BJ (cell line): ENCODE measurements around the gene UBASH3A. TPM values are rescaled to one million over a fixed set of nuclear protein-coding genes. Genes with fewer than 3 reads are reported as not detected.

Source experiments
- CTCF ChIA-PET: fragments of 350-600 bp; formaldehyde crosslinking; extraction: SDS; loops from one replicate; lab custom pipeline; 2021; ENCODE audit warnings: antibody characterized with exemption, inconsistent platforms; lab: Yijun Ruan, JAX
- POLR2A ChIA-PET: fragments of 300-600 bp; sonication (Branson Sonifier 250); formaldehyde crosslinking; extraction: SDS; loops from one replicate; lab custom pipeline; 2021; ENCODE audit warnings: antibody characterized with exemption; lab: Charles Lee
- DNase-seq: peaks from one replicate; pipeline ENCODE4 v3.0.0-alpha.2; 2011; ENCODE audit warnings: low read depth
- H3K27me3 ChIP-seq: 2 replicates; pipeline ENCODE4 v1.6.0; 2011; ENCODE audit warnings: low read length; ENCODE audit not compliant: control insufficient read depth, insufficient read depth
- H3K36me3 ChIP-seq: 2 replicates; pipeline ENCODE4 v1.5.1; 2011; ENCODE audit warnings: low read length; ENCODE audit not compliant: control insufficient read depth, insufficient read depth
- H3K4me3 ChIP-seq: 2 replicates; pipeline ENCODE4 v1.5.1; 2011; ENCODE audit warnings: low read depth, mild to moderate bottlenecking, control low read depth, low read length
- CTCF ChIP-seq: IDR thresholded peaks from 2 replicates; pipeline ENCODE4 v1.5.1; 2011; ENCODE audit warnings: low read depth, mild to moderate bottlenecking, control low read depth, inconsistent platforms, low read length, moderate library complexity; ENCODE audit not compliant: insufficient read depth
- polyA plus RNA-seq: library from polyadenylated mRNA; depleted of rRNA; stranded (reverse); fragments of >200 nt; gene quantifications from 2 replicates; pipeline ENCODE4 v1.2.3, GENCODE V29; 2011

Gene UBASH3A
- polyA plus RNA-seq, 1 experiment = not detected

GRCh38 chr21:42387164-42387563 is 16.5 kb upstream of the UBASH3A start:
- Histone ChIP-seq H3K4me3 (no peak overlapping the region), H3K27me3 (no peaks in the 10 kb centered on the region), H3K36me3 (no peaks in the 10 kb centered on the region)
- no peak for TF ChIP-seq CTCF
- ChIA-PET POLR2A (no interaction called here), CTCF (no interaction called here)
- DNase-seq = no peak

- TF ChIP-seq CTCF = no peak
- ChIA-PET CTCF (no interaction called here), POLR2A (no interaction called here)
- DNase-seq = no peak
- no peaks in the 10 kb centered on the region for H3K27me3 ChIP-seq
- no peaks in the 10 kb centered on the region for H3K36me3 ChIP-seq
- no peak overlapping the region for H3K4me3 ChIP-seq
Measured at GRCh38 chr21:42387843-42388340, 15.8 kb upstream of the UBASH3A start.

GRCh38 chr21:42388740-42389448 is 14.8 kb upstream of the UBASH3A start:
- H3K36me3 ChIP-seq = no peaks in the 10 kb centered on the region
- ChIA-PET CTCF (no interaction called here), POLR2A (no interaction called here)
- no peaks in the 10 kb centered on the region for H3K27me3 ChIP-seq
- TF ChIP-seq CTCF = no peak
- no peak overlapping the region for H3K4me3 ChIP-seq
- DNase-seq = no peak

- DNase-seq = no peak
- ChIA-PET CTCF (no interaction called here), POLR2A (no interaction called here)
- Histone ChIP-seq H3K4me3 (no peak overlapping the region), H3K36me3 (no peaks in the 10 kb centered on the region), H3K27me3 (no peaks in the 10 kb centered on the region)
- TF ChIP-seq CTCF = no peak
Measured at GRCh38 chr21:42389449-42389835, 14.3 kb upstream of the UBASH3A start.

GRCh38 chr21:42390193-42390592 is 13.5 kb upstream of the UBASH3A start:
- ChIA-PET CTCF (no interaction called here), POLR2A (no interaction called here)
- Histone ChIP-seq H3K27me3 (no peaks in the 10 kb centered on the region), H3K36me3 (no peaks in the 10 kb centered on the region), H3K4me3 (no peak overlapping the region)
- TF ChIP-seq CTCF = no peak
- no peak for DNase-seq
